BLaER1 treated with 17β-estradiol and CSF1 and Interleukin-3, amounts not matched to agents 10 nM and 100 nM (cell line): ENCODE measurements around the gene SLC24A3.
A peak's percentile ranks its signal among the peaks of the same experiment; 100 is the strongest.

Source experiments
- H3K27ac ChIP-seq, 11 experiments: shearing (Covaris generic); formaldehyde crosslinking; 2 replicates each; pipeline ENCODE4 v1.8.1; 2022
- H3K27me3 ChIP-seq, 11 experiments: shearing (Covaris generic); formaldehyde crosslinking; 2 replicates each; pipeline ENCODE4 v1.8.1; 2022
- H3K36me3 ChIP-seq, 11 experiments: shearing (Covaris generic); formaldehyde crosslinking; 2 replicates each; pipeline ENCODE4 v1.8.1; 2022
- H3K4me1 ChIP-seq, 10 experiments: shearing (Covaris generic); formaldehyde crosslinking; 2 replicates each; pipeline ENCODE4 v1.8.1; 2022
- H3K4me2 ChIP-seq, 11 experiments: shearing (Covaris generic); formaldehyde crosslinking; 2 replicates each; pipeline ENCODE4 v1.8.1; 2022
- H3K4me3 ChIP-seq, 10 experiments: shearing (Covaris generic); formaldehyde crosslinking; 2 replicates each; pipeline ENCODE4 v1.8.1; 2022
- H3K9ac ChIP-seq, 11 experiments: shearing (Covaris generic); formaldehyde crosslinking; 2 replicates each; pipeline ENCODE4 v1.8.1; 2022
- H3K9me3 ChIP-seq, 11 experiments: shearing (Covaris generic); formaldehyde crosslinking; replicated peaks in 1 of 11; 2 replicates each; pipeline ENCODE4 v1.8.1; 2022
- H4K20me1 ChIP-seq, 11 experiments: shearing (Covaris generic); formaldehyde crosslinking; 2 replicates each; pipeline ENCODE4 v1.8.1; 2022
- Cebpa-rat ChIP-seq, 11 experiments: shearing (Covaris generic); IDR thresholded peaks; 2 replicates each; pipeline ENCODE4 v1.8.1; 2022

SLC24A3 gene

GRCh38 chr20:19210391-19211155 lies 1.9 kb upstream of the SLC24A3 start:
- peaks cover 36 to 63% (median 54%) of the 10 kb centered on the region in 11 experiments for H3K27me3 ChIP-seq
- no peak overlapping the region for H3K4me2 ChIP-seq
- no peak overlapping the region for H3K9ac ChIP-seq
- TF ChIP-seq Cebpa-rat (IDR thresholded peaks at IDR 0.05): no peak
- H3K9me3 ChIP-seq: peaks cover 0 to 18% (median 10%) of the 10 kb centered on the region in 11 experiments; a peak in 16 of 22 replicates
- H3K4me1 ChIP-seq: no peaks in the 10 kb centered on the region
- no peaks in the 10 kb centered on the region for H3K36me3 ChIP-seq
- no peak overlapping the region for H3K27ac ChIP-seq
- H4K20me1 ChIP-seq: no peaks in the 10 kb centered on the region
- no peak overlapping the region for H3K4me3 ChIP-seq

- Histone ChIP-seq H3K9ac (no peak overlapping the region), H3K4me1 (no peaks in the 10 kb centered on the region), H3K9me3 (peaks cover 0 to 18% (median 10%) of the 10 kb centered on the region in 11 experiments; a peak in 16 of 22 replicates), H3K4me2 (no peak overlapping the region), H3K36me3 (no peaks in the 10 kb centered on the region), H3K4me3 (no peak overlapping the region), H3K27ac (no peak overlapping the region), H4K20me1 (no peaks in the 10 kb centered on the region), H3K27me3 (peaks cover 36 to 66% (median 54%) of the 10 kb centered on the region in 11 experiments)
- no peak for TF ChIP-seq Cebpa-rat (IDR thresholded peaks at IDR 0.05)
Observed at GRCh38 chr20:19211252-19211651, 1.2 kb upstream of the SLC24A3 start.

GRCh38 chr20:19211661-19212468 lies 577 bp upstream of the SLC24A3 start:
- Histone ChIP-seq H3K4me2 (no peak overlapping the region), H3K9ac (no peak overlapping the region), H3K4me3 (no peak overlapping the region), H4K20me1 (no peaks in the 10 kb centered on the region), H3K4me1 (no peaks in the 10 kb centered on the region), H3K27ac (no peak overlapping the region), H3K27me3 (peaks cover 36 to 66% (median 54%) of the 10 kb centered on the region in 11 experiments), H3K36me3 (no peaks in the 10 kb centered on the region), H3K9me3 (peaks cover 0 to 18% (median 10%) of the 10 kb centered on the region in 11 experiments; a peak in 16 of 22 replicates)
- TF ChIP-seq Cebpa-rat (IDR thresholded peaks at IDR 0.05): no peak

- Histone ChIP-seq H3K4me2 (no peak overlapping the region), H3K4me1 (no peaks in the 10 kb centered on the region), H3K27ac (no peak overlapping the region), H3K4me3 (0 out of 20 replicates have a peak overlapping the region, but pooled peaks of 1 of the 10 experiments have one; percentile 4), H4K20me1 (no peaks in the 10 kb centered on the region), H3K9me3 (peaks cover 0 to 18% (median 10%) of the 10 kb centered on the region in 11 experiments; a peak in 16 of 22 replicates), H3K27me3 (peaks cover 36 to 66% (median 54%) of the 10 kb centered on the region in 11 experiments), H3K36me3 (no peaks in the 10 kb centered on the region), H3K9ac (no peak overlapping the region)
- TF ChIP-seq Cebpa-rat (IDR thresholded peaks at IDR 0.05): no peak
Observed at GRCh38 chr20:19212821-19213502, 520 bp downstream of the SLC24A3 start.

- no peaks in the 10 kb centered on the region for H3K36me3 ChIP-seq
- H3K27me3 ChIP-seq: peaks cover 36 to 66% (median 54%) of the 10 kb centered on the region in 11 experiments
- H3K4me3 ChIP-seq: no peak overlapping the region
- H3K4me1 ChIP-seq: no peaks in the 10 kb centered on the region
- no peak overlapping the region for H3K4me2 ChIP-seq
- H3K9me3 ChIP-seq: peaks cover 0 to 18% (median 10%) of the 10 kb centered on the region in 11 experiments; a peak in 16 of 22 replicates
- TF ChIP-seq Cebpa-rat (IDR thresholded peaks at IDR 0.05): no peak
- H3K27ac ChIP-seq: no peak overlapping the region
- H3K9ac ChIP-seq: no peak overlapping the region
- no peaks in the 10 kb centered on the region for H4K20me1 ChIP-seq
Observed at GRCh38 chr20:19213946-19214490, 1.6 kb downstream of the SLC24A3 start.

- peaks cover 0 to 6% (median 4%) of the 10 kb centered on the region in 10 experiments; a peak in 5 of 20 replicates for H3K4me1 ChIP-seq
- no peak overlapping the region for H3K4me2 ChIP-seq
- no peak for TF ChIP-seq Cebpa-rat (IDR thresholded peaks at IDR 0.05)
- H3K27me3 ChIP-seq: peaks cover 10 to 24% (median 19%) of the 10 kb centered on the region in 11 experiments
- H3K9me3 ChIP-seq: peaks cover 0 to 5% (median 0%) of the 10 kb centered on the region in 11 experiments; a peak in 3 of 22 replicates
- no peaks in the 10 kb centered on the region for H4K20me1 ChIP-seq
- no peak overlapping the region for H3K4me3 ChIP-seq
- no peaks in the 10 kb centered on the region for H3K36me3 ChIP-seq
- no peak overlapping the region for H3K27ac ChIP-seq
- no peak overlapping the region for H3K9ac ChIP-seq
Observed at GRCh38 chr20:19218411-19218810, 6.0 kb downstream of the SLC24A3 start.

GRCh38 chr20:19222520-19223040 lies 10.1 kb downstream of the SLC24A3 start:
- Histone ChIP-seq H3K9me3 (peaks cover 5 to 21% (median 11%) of the 10 kb centered on the region in 11 experiments; a peak in 13 of 22 replicates), H3K36me3 (no peaks in the 10 kb centered on the region), H3K27me3 (no peaks in the 10 kb centered on the region), H3K4me2 (peak overlapping the region in 5 of 11 experiments; percentile 1 to 33 (median 11); a peak in 3 of 22 replicates), H3K4me1 (peaks cover 0 to 6% (median 4%) of the 10 kb centered on the region in 10 experiments; a peak in 5 of 20 replicates), H4K20me1 (no peaks in the 10 kb centered on the region), H3K9ac (no peak overlapping the region), H3K4me3 (no peak overlapping the region), H3K27ac (no peak overlapping the region)
- no peak for TF ChIP-seq Cebpa-rat (IDR thresholded peaks at IDR 0.05)

GRCh38 chr20:19223640-19224039 lies 11.2 kb downstream of the SLC24A3 start:
- H3K27ac ChIP-seq: no peak overlapping the region
- no peaks in the 10 kb centered on the region for H4K20me1 ChIP-seq
- H3K4me3 ChIP-seq: no peak overlapping the region
- H3K36me3 ChIP-seq: no peaks in the 10 kb centered on the region
- H3K9ac ChIP-seq: no peak overlapping the region
- no peak overlapping the region for H3K4me2 ChIP-seq
- TF ChIP-seq Cebpa-rat (IDR thresholded peaks at IDR 0.05): no peak
- peaks cover 5 to 21% (median 11%) of the 10 kb centered on the region in 11 experiments; a peak in 13 of 22 replicates for H3K9me3 ChIP-seq
- H3K4me1 ChIP-seq: peaks cover 0 to 6% (median 4%) of the 10 kb centered on the region in 10 experiments; a peak in 5 of 20 replicates
- H3K27me3 ChIP-seq: no peaks in the 10 kb centered on the region
